GM19328 (cell line): Measurements from ENCODE around the gene ILDR2.

Experiments
- ATAC-seq: cut with Tn5 transposase; IDR thresholded peaks from one replicate; pipeline ENCODE4 v1.9.1; 2021; ENCODE audit warnings: mild to moderate bottlenecking, moderate library complexity; ENCODE audit not compliant: unreplicated experiment

ILDR2 gene

GRCh38 chr1:166971252-166971651, 4.1 kb downstream of the ILDR2 start:
- ATAC-seq = no peak

GRCh38 chr1:166969074-166969677, 6.2 kb downstream of the ILDR2 start:
- no peak for ATAC-seq

- ATAC-seq = no peak
Measured at GRCh38 chr1:166960858-166961474, 14.4 kb downstream of the ILDR2 start.

- ATAC-seq = no peak
Measured at GRCh38 chr1:166956872-166957271, 18.5 kb downstream of the ILDR2 start.

GRCh38 chr1:166956057-166956850, 19.1 kb downstream of the ILDR2 start:
- ATAC-seq = no peak

- no peak for ATAC-seq
Measured at GRCh38 chr1:166953491-166953890, 21.8 kb downstream of the ILDR2 start.

GRCh38 chr1:166952002-166952746, 23.2 kb downstream of the ILDR2 start:
- no peak for ATAC-seq

GRCh38 chr1:166951050-166951449, 24.3 kb downstream of the ILDR2 start:
- no peak for ATAC-seq

GRCh38 chr1:166950156-166950555, 25.2 kb downstream of the ILDR2 start:
- no peak for ATAC-seq

GRCh38 chr1:166948856-166949350, 26.4 kb downstream of the ILDR2 start:
- no peak for ATAC-seq

GRCh38 chr1:166947398-166948043, 27.8 kb downstream of the ILDR2 start:
- ATAC-seq = no peak

- no peak for ATAC-seq
Measured at GRCh38 chr1:166944186-166944967, 31.0 kb downstream of the ILDR2 start.

- no peak for ATAC-seq
Measured at GRCh38 chr1:166939741-166940375, 35.5 kb downstream of the ILDR2 start.

GRCh38 chr1:166937962-166938361, 37.4 kb downstream of the ILDR2 start:
- no peak for ATAC-seq

GRCh38 chr1:166937329-166937728, 38.0 kb downstream of the ILDR2 start:
- no peak for ATAC-seq

GRCh38 chr1:166933633-166934032, 41.7 kb downstream of the ILDR2 start:
- ATAC-seq = no peak

- ATAC-seq = no peak
Measured at GRCh38 chr1:166933140-166933539, 42.2 kb downstream of the ILDR2 start.

GRCh38 chr1:166929911-166930310, 45.4 kb downstream of the ILDR2 start:
- no peak for ATAC-seq

- no peak for ATAC-seq
Measured at GRCh38 chr1:166927701-166928100, 47.6 kb downstream of the ILDR2 start.
